ENCODE results near the gene DGKI. TPM values are rescaled to one million over a fixed set of nuclear protein-coding genes. Genes with fewer than 3 reads are reported as not detected.

DGKI gene
- total RNA-seq, 1 experiment from 2014 or later, result not detected

GRCh38 chr7:137439829-137440825 lies 406.6 kb downstream of the DGKI start:
- ATAC-seq (no peak), DNase-seq (ENCODE audit: low read depth, low spot score) (no peak)
- in situ Hi-C loops (cut with HindIII; ENCODE audit: low pct_unique_long_range_greater_than_20kb, low sequenced_read_pairs) (no loop called here), intact Hi-C loops (cut with micrococcal nuclease; ENCODE audit: unreplicated experiment) (no loop called here)
- H3K4me3 ChIP-seq (ENCODE audit: low read depth in 2 of 2, low read length in 2 of 2), result no peak overlapping the region
- no peak for TF ChIP-seq TCF7L2 (IDR thresholded peaks at IDR 0.05; ENCODE audit: low read depth, low read length)
- no peak for TF ChIP-seq REST (IDR thresholded peaks at IDR 0.05; ENCODE audit: insufficient read depth in 1 of 2, low read depth in 2 of 2, low read length in 1 of 2)
- TF ChIP-seq SIN3A (IDR thresholded peaks at IDR 0.05; ENCODE audit: borderline replicate concordance, insufficient read depth, low read depth, low read length), result no peak
- no peak for TF ChIP-seq CTCF (IDR thresholded peaks at IDR 0.05)
- no peak for TF ChIP-seq POLR2AphosphoS5 (IDR thresholded peaks at IDR 0.05; ENCODE audit: low read depth, low read length)
- no peaks in the 10 kb centered on the region for H3K4me1 ChIP-seq (ENCODE audit: control insufficient read depth, insufficient read depth, low read length)
- H3K36me3 ChIP-seq (ENCODE audit: control insufficient read depth, insufficient read depth, low read length), result no peaks in the 10 kb centered on the region
- H3K9me3 ChIP-seq (ENCODE audit: control insufficient read depth, insufficient read depth, low read depth, low read length), result no peaks in the 10 kb centered on the region
- POLR2A ChIA-PET, result no interaction called here
- CTCF ChIA-PET, result no interaction called here
- H3K27me3 ChIP-seq (ENCODE audit: control insufficient read depth, insufficient read depth, low read length), result no peaks in the 10 kb centered on the region
- no TSS peak for BruUV-seq (replicated peaks)
- no peak overlapping the region for H3K27ac ChIP-seq (ENCODE audit: low read length)

GRCh38 chr7:137434946-137435345 lies 411.8 kb downstream of the DGKI start:
- H3K27me3 ChIP-seq (ENCODE audit: control insufficient read depth, insufficient read depth, low read length), result no peaks in the 10 kb centered on the region
- no peaks in the 10 kb centered on the region for H3K36me3 ChIP-seq (ENCODE audit: control insufficient read depth, insufficient read depth, low read length)
- no peak overlapping the region for H3K4me3 ChIP-seq (ENCODE audit: low read depth in 2 of 2, low read length in 2 of 2)
- H3K9me3 ChIP-seq (ENCODE audit: control insufficient read depth, insufficient read depth, low read depth, low read length), result no peaks in the 10 kb centered on the region
- no TSS peak for BruUV-seq (replicated peaks)
- TF ChIP-seq SIN3A (IDR thresholded peaks at IDR 0.05; ENCODE audit: borderline replicate concordance, insufficient read depth, low read depth, low read length), result no peak
- TF ChIP-seq POLR2AphosphoS5 (IDR thresholded peaks at IDR 0.05; ENCODE audit: low read depth, low read length), result no peak
- no peak for TF ChIP-seq TCF7L2 (IDR thresholded peaks at IDR 0.05; ENCODE audit: low read depth, low read length)
- no peak for TF ChIP-seq REST (IDR thresholded peaks at IDR 0.05; ENCODE audit: insufficient read depth in 1 of 2, low read depth in 2 of 2, low read length in 1 of 2)
- TF ChIP-seq CTCF (IDR thresholded peaks at IDR 0.05), result no peak
- no peaks in the 10 kb centered on the region for H3K4me1 ChIP-seq (ENCODE audit: control insufficient read depth, insufficient read depth, low read length)
- no peak for ATAC-seq
- in situ Hi-C loops (cut with HindIII; ENCODE audit: low pct_unique_long_range_greater_than_20kb, low sequenced_read_pairs), result no loop called here
- no peak overlapping the region for H3K27ac ChIP-seq (ENCODE audit: low read length)
- CTCF ChIA-PET, result no interaction called here
- DNase-seq (ENCODE audit: low read depth, low spot score), result no peak
- POLR2A ChIA-PET, result no interaction called here
- intact Hi-C loops (cut with micrococcal nuclease; ENCODE audit: unreplicated experiment), result no loop called here
